ENCODE data around the gene RUBCN. TPM values are rescaled to one million over a fixed set of nuclear protein-coding genes. Genes with fewer than 3 reads are reported as not detected.

The RUBCN gene
- total and polyA plus RNA-seq, 10 of the 15 experiments (the other 5 are each of a cell fraction or from before 2014, with no cell fraction given): 15.5 to 79.9 (median 40.4) TPM

GRCh38 chr3:197749315-197749600, 12.6 kb upstream of the RUBCN start (continued):
- no peak for TF ChIP-seq ZNF592 (IDR thresholded peaks at IDR 0.05)
- peak; percentile 92 for TF ChIP-seq CREB1 (IDR thresholded peaks at IDR 0.05; ENCODE audit: low read depth)
- no peak for TF ChIP-seq RBBP5 (conservative IDR thresholded peaks at IDR 0.05)
- TF ChIP-seq MTA2 (IDR thresholded peaks at IDR 0.05; ENCODE audit: low read depth): peak; percentile 21; the same call in 1 of the 2 replicates
- no peak for TF ChIP-seq PRDM15 (CRISPR knock-in tag; IDR thresholded peaks at IDR 0.05)
- no peak for TF ChIP-seq ZBTB33 (IDR thresholded peaks at IDR 0.05)
- no peak for TF ChIP-seq JUND (IDR thresholded peaks at IDR 0.05; ENCODE audit: low read depth, low read length)
- TF ChIP-seq MAX (IDR thresholded peaks at IDR 0.05; ENCODE audit: low read depth, low read length): no peak
- no peak for TF ChIP-seq USF2 (IDR thresholded peaks at IDR 0.05; ENCODE audit: borderline replicate concordance, low read depth, low read length)
- no peak for TF ChIP-seq IRF3 (IDR thresholded peaks at IDR 0.05)
- 0 out of 2 replicates have a peak, but pooled peaks have one; percentile 3 for TF ChIP-seq PAX5 (IDR thresholded peaks at IDR 0.05; ENCODE audit: borderline replicate concordance, low read depth, low read length)
- no peak for TF ChIP-seq PKNOX1 (IDR thresholded peaks at IDR 0.05)
- TF ChIP-seq PAX8 (IDR thresholded peaks at IDR 0.05): no peak
- TF ChIP-seq EP300 (IDR thresholded peaks at IDR 0.05; ENCODE audit: borderline replicate concordance in 1 of 2, control insufficient read depth in 1 of 2, low read depth in 2 of 2, low read length in 2 of 2): 0 out of 4 replicates have a peak, but pooled peaks of 1 of the 2 experiments have one; percentile 23
- no peak for TF ChIP-seq USF1 (IDR thresholded peaks at IDR 0.05; ENCODE audit: borderline replicate concordance, extremely low read length, insufficient read depth, low read depth, low read length)

All from GM12878 (cell line).